Umbilical cord (tissue), 2 donors: ENCODE results near the gene CIRBP. TPM values are rescaled to one million over a fixed set of nuclear protein-coding genes. Genes with fewer than 3 reads are reported as not detected.
"Not testable (repeated sequence)": the region's sequence is repeated elsewhere in the genome, so short reads cannot be mapped to it uniquely, and the experiment has no call there.

Source experiments
- DNase-seq: peaks from one replicate; pipeline ENCODE4 v3.0.0-alpha.2; 2015; ENCODE audit warnings: low spot score
- total RNA-seq: library from RNA; depleted of rRNA; stranded (reverse); fragments of >200 nt; gene quantifications from one replicate; pipeline ENCODE4 v1.2.3, GENCODE V29; 2014; ENCODE audit warnings: low replicate concordance; ENCODE audit not compliant: insufficient read depth

The CIRBP gene
- total RNA-seq, 1 donor from 2014 or later, result 319 TPM

DNA sequence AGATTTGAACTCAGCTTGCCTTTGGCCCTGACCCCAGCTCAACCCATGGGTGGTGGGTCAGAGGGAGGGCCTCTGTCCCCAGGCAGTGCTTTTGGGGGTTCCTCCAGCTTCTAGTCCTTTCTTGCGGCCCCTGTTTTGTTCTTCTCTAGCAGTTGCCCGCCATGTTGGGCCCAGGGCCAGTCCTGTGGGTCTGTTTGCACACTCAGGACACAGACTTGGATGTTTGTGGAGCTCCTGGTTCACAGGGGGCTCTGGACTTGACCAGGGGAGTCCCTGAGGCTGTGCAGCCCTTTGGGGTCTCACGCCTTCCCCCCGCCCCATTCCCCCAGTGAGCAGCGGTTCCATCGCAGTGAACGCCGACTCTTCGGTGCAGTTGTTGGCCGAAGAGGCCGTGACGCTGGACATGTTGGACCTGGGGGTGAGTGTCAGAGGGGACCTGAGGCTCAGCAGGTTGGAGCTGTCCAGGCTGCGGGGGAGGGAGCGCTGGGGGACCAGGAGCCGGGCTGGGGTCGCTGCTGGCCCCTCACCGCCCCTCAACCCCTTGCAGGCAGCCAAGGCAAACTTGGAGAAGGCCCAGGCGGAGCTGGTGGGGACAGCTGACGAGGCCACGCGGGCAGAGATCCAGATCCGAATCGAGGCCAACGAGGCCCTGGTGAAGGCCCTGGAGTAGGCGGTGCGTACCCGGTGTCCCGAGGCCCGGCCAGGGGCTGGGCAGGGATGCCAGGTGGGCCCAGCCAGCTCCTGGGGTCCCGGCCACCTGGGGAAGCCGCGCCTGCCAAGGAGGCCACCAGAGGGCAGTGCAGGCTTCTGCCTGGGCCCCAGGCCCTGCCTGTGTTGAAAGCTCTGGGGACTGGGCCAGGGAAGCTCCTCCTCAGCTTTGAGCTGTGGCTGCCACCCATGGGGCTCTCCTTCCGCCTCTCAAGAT is 25.1 kb upstream of the CIRBP start:
- DNase-seq, result peak; percentile 87

- DNase-seq, result no peak
These were observed 24.3 kb upstream of the CIRBP start for GRCh38 chr19:1244693-1245451.

DNA sequence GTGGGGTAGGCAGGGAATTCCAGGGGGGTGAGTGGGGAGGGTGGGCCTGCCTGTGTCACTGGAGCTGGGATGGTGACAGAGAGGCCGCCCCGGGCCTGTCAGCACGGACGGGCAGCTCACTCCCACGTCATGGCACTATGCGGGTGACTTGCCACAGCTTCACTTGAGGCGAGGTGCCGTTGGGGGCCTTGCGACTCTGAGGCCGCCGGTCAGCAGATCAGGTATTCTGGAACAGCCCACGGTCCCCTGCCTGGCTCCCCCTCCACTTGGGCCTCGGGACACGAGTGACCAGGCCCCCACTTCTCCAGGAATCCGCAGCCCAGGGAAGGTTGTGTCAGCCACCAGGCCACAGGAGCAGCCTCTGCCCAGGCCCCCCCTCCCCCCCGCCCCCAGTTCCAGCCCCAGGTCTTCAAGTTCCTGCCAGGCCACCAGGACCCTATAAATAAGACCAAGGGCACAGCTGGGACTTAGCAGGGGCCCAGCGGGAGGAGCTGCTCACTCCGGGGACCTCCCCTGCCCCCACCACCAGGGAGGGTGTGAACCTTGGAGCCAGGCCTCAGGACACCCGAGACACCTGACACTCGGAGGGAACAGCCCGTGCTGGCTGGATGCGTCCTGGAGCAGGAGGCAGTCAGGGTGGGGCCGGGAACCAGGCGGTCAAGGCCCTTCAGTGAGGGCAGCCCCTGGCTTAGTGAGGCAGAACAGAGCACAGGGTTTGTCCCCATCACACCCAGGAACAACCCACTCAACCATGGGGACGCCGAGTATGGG is 23.5 kb upstream of the CIRBP start:
- DNase-seq, result no peak

DNA sequence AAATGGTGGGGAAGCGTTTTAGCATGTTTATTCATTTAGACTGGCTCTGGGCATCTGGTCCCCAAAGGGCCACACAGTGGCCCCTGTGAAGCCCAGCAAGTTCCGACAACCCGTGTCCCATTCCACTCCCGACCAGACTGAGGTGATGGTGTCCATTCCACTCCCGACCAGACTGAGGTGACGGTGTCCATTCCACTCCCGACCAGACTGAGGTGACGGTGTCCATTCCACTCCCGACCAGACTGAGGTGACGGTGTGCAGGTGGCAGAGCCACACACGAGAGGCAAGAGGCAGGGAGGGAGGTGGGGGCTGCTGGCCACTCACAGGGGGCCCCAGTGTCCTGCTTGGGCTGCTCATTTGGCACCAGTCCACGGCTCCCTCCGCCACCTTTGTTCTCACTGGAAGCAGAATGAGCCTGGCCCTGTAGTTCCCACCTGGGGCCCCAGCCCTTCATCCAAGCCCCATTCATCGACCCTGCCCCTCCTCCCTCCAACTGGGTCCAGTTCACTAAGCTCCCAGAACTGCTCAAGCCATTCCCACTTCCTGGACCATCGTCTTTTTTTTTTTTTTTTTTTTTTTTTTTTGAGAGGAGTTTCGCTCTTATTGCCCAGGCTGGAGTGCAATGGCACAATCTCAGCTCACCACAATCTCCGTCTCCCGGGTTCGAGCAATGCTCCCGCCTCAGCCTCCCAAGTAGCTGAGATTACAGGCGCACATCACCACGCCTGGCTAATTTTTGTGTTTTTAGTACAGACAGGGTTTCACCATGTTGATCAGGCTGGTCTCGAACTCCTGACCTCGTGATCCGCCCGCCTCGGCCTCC is 22.7 kb upstream of the CIRBP start:
- not testable (repeated sequence) for DNase-seq

- no peak for DNase-seq
These were observed 21.4 kb upstream of the CIRBP start for GRCh38 chr19:1247748-1248138.

DNA sequence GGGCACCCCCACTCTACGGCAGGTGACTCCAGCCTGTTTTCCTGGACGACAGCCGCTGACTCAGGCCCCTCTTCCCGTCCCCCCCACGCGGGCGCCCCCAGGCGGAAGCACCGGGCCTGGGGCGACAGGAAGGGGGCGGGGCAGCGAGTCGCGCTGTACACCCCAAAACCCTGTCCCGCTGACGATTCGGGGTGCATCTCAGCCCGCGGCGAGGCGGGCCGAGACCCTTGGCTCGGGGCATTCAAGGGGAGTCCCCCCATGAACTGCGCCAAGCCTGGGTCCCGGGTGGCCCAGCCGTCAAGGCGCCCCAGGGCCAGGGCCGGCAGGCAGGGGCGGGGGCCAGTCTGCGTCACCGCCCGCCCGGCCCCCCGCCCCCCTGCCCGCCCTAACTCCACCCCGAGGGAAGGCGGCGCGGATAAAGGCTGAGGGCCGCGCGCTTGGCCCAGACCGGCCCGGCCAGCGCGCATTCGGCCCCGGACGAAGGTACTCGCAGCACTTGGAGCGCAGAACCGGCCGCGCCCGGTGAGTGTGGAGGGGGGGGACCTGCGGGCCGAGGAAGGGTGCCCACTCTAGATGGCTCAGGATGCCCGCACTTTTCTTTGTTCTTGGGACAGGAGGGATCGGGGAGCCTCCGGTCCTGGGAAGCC is 20.9 kb upstream of the CIRBP start, which contains the start of gene MIDN:
Gene MIDN (plus strand): TSS at position 445 of the 647 bp plus-strand sequence. CDS start 1,714 bp downstream, outside the sequence.
- peak; percentile 87 for DNase-seq

DNA sequence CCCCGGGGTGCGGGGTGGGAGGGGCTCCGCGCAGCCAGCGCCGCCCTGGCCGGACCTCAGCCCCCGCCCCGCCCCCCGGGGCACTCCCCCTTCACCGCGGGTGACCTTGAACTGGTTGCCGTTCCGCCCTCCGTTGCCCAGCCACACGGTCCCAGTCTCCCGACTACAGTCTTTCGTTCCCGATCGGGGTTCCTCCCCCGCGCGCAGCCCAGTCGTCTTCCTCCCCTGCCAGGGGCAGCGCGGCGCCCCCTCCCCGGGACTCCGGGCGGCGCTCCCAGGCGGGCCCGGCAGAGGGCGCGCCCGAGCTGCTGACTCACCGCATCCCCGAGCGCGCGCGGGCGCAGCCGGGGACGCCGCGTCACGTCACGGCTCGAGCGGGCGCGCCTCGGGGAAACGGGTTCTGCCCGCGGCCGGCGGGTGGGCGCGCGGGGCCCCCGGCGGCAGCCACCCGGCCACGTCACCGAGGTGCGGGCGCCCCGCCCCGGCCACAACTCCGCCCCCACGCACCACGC is 20.3 kb upstream of the CIRBP start:
- DNase-seq, result peak; percentile 88

DNA sequence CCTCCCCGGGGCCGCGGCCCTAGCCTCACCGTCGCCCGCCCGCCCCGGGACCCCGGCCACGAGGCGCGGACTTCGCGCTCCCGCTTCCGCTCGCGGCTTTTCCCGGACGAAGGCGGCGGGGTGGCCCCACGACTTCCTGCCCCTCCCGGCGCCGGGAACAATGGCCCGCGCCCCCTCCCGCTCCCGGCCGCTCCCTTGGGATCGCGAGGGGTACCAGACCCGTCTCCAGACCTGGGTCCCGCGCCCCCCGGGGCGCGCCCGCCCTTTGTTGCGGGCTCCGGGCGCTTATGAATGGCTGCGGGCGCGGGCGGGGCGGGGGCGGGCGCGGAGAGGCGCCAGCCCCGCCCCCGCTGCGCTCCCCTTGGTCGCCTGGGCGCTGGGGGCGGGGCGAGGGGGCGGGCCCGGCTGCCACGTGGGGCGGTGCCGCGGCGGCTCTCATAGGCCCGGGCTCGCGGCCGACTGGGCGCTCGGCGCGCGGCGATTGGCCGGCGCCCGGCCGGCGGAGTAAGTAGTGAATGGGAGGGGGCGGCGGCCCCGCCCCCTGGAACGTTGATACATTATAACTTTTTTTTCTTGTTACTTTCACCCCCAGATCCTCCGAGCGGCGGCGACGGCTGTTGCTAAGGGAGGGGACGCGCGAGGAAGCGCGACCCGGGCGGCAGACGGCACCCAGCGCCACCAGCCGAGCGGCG is 19.7 kb upstream of the CIRBP start:
- peak; percentile 96 for DNase-seq

GRCh38 chr19:1249990-1250436 is 19.1 kb upstream of the CIRBP start:
- DNase-seq, result no peak

DNA sequence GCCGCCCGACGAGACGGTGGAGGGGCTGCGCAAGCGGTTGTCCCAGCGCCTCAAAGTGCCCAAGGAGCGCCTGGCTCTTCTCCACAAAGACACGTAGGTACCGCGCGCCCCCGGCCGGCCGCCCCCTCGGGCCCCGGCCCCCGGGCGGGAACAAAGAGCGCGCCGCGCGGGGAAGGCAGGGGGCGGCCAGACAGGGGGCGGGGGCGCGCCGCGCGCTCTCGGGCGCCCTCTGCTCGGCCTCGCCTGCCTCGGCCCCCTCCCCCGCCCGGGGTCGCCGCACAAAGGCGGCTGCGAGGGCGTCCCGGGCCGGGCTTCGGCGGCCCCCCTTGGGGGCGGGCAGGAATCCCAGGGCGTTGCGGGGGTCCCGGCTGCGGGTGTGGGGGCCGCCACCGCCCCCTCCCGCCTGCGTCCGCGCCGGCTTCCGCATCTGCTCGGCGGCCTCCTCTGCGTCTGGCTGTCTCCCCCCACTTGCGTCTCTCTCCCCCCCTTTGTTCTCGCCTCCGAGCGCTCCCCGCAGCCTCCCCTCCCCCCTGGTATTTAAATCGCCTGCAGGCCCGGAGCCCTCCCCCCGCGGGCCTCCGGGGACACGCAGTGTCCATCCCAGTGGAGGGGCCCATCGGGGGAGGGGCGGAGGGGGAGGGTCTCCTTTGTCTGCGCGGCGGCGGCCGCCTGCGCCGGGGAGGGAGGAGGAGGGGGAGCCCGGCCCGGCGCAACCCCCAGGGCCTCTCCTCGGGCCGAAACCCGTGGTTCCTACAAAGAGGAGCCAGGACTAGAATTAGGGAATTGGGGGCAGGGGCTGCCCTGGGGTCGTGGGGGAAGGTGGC is 18.5 kb upstream of the CIRBP start:
- peak; percentile 79 for DNase-seq

- DNase-seq, result peak; percentile 85
These were observed 17.6 kb upstream of the CIRBP start for GRCh38 chr19:1251330-1252220.

- DNase-seq, result peak; percentile 90
These were observed 16.8 kb upstream of the CIRBP start for GRCh38 chr19:1252221-1252820.

- DNase-seq, result peak; percentile 97
These were observed 16.2 kb upstream of the CIRBP start for GRCh38 chr19:1252821-1253513.

- peak; percentile 87 for DNase-seq
These were observed 15.5 kb upstream of the CIRBP start for GRCh38 chr19:1253514-1254080.

DNA sequence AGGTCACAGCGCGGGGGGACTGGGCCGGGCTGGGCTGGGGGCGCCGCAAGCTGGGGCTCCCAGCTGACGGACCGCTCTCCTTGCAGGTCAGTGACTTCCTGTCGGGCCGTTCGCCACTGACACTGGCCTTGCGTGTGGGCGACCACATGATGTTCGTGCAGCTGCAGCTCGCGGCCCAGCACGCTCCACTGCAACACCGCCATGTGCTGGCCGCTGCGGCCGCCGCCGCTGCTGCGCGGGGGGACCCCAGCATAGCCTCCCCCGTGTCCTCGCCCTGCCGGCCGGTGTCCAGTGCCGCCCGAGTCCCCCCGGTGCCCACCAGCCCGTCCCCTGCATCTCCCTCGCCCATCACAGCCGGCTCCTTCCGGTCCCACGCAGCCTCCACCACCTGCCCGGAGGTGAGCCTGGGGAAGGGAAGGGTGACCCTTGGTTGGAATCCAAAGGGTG is 15.0 kb upstream of the CIRBP start:
- no peak for DNase-seq
